NT2/D1 (cell line): ENCODE data around the gene CDO1.

ENCODE experiments used
- SUZ12 ChIP-seq: IDR thresholded peaks from 2 replicates; pipeline ENCODE4 v1.6.1; 2011; ENCODE audit not compliant: insufficient read length, insufficient read depth; ENCODE audit errors: extremely low read depth
- YY1 ChIP-seq: IDR thresholded peaks from 2 replicates; pipeline ENCODE4 v1.6.1; 2011; ENCODE audit not compliant: insufficient read length, insufficient read depth
- ZNF274 ChIP-seq: IDR thresholded peaks from 2 replicates; pipeline ENCODE4 v1.6.1; 2011; ENCODE audit warnings: mild to moderate bottlenecking, low read depth, low read length

DNA sequence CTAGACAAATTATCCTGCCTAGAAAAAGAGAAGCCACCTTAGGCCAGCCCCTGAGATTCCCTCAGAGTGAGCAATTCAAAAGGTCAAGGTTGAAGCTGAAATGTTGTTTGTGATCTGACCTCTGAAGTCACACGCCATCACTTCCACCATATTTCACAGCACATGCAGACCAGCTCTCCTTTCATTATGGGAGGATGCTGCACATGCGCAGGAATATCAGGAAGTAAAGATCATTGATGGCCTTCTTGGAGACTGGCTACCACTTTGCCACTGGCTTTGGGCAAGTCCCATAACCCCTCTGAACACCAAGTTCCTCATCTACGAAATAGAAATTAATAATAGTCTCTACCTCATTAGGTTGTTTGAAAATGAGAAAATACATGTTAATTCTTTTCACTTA is 39.5 kb downstream of the CDO1 start:
- TF ChIP-seq ZNF274 (no peak), YY1 (no peak), SUZ12 (no peak)
